Immature natural killer cell (primary cell): ENCODE data around the gene LRRC25. TPM values are rescaled to one million over a fixed set of nuclear protein-coding genes. Genes with fewer than 3 reads are reported as not detected.

Source experiments
- DNase-seq, 3 donors: peaks; one replicate each; pipeline ENCODE4 v3.0.0; 2022; ENCODE audit warnings: mixed read lengths in 1 of 3
- H3K27ac Mint-ChIP-seq, 6 donors: one replicate each; pipeline ENCODE4 v1.8.0; 2020; ENCODE audit warnings: mixed read lengths in 6 of 6, mild to moderate bottlenecking in 5 of 6, inconsistent platforms in 4 of 6, moderate library complexity in 3 of 6
- H3K27me3 Mint-ChIP-seq, 3 donors: one replicate each; pipeline ENCODE4 v1.8.0; 2020 to 2021; ENCODE audit warnings: low read depth in 3 of 3, mild to moderate bottlenecking in 3 of 3, mixed read lengths in 3 of 3, moderate library complexity in 3 of 3, inconsistent platforms in 1 of 3
- H3K36me3 Mint-ChIP-seq, 3 donors: one replicate each; pipeline ENCODE4 v1.8.0; 2020; ENCODE audit warnings: mixed read lengths in 3 of 3, inconsistent platforms in 2 of 3, mild to moderate bottlenecking in 2 of 3
- H3K4me1 Mint-ChIP-seq, 2 donors: one replicate each; pipeline ENCODE4 v1.8.0; 2020; ENCODE audit warnings: inconsistent platforms in 2 of 2, mild to moderate bottlenecking in 2 of 2, mixed read lengths in 2 of 2, moderate library complexity in 1 of 2
- H3K4me3 Mint-ChIP-seq, 5 donors: one replicate each; pipeline ENCODE4 v1.8.0; 2020; ENCODE audit warnings: mild to moderate bottlenecking in 5 of 5, mixed read lengths in 5 of 5, inconsistent platforms in 3 of 5, moderate library complexity in 3 of 5
- H3K9me3 Mint-ChIP-seq, 6 donors: one replicate each; pipeline ENCODE4 v1.8.0; 2020; ENCODE audit warnings: mild to moderate bottlenecking in 6 of 6, mixed read lengths in 6 of 6, inconsistent platforms in 4 of 6, moderate library complexity in 3 of 6
- polyA plus RNA-seq, 3 donors: library from polyadenylated mRNA; unstranded; fragments of 300-500 nt; fragmentation: Illumina TruSeq; gene quantifications; one replicate each; pipeline ENCODE4 v1.2.3, GENCODE V29; 2021

Gene LRRC25
- polyA plus RNA-seq = 10 to 100 TPM in 1 of 3 donors, 1 to 10 TPM in 2; 2.7 to 18.1 (median 7.7) TPM

- Mint-ChIP-seq H3K9me3 (no peaks in the 10 kb centered on the region), H3K36me3 (no peaks in the 10 kb centered on the region), H3K4me1 (peaks cover 5 to 13% of the 10 kb centered on the region in 2 donors), H3K4me3 (peak within 1 kb of the TSS; percentile 44 to 68 (median 64)), H3K27me3 (peaks cover 0 to 3% (median 0%) of the 10 kb centered on the region in 3 donors), H3K27ac (peak within 1 kb of the TSS in 1 of 6 donors; percentile 74)
- peak in 2 of 3 donors; percentile 29 to 33 for DNase-seq
Observed at GRCh38 chr19:18397242-18398202, at the start of gene LRRC25. Gene LRRC25, minus strand, starts transcription at chr19:18397622. Its CDS starts 659 bp downstream, at chr19:18396963.

- Mint-ChIP-seq H3K27ac (no peak overlapping the region), H3K4me3 (no peak overlapping the region), H3K4me1 (peaks cover 11% of the 10 kb centered on the region in 2 donors), H3K9me3 (peaks cover 0 to 6% (median 4%) of the 10 kb centered on the region in 6 donors), H3K27me3 (peaks cover 11 to 19% (median 15%) of the 10 kb centered on the region in 3 donors), H3K36me3 (peaks cover 9 to 14% (median 13%) of the 10 kb centered on the region in 3 donors)
- no peak for DNase-seq
Observed at GRCh38 chr19:18446811-18447359, 49.5 kb upstream of the LRRC25 start.

GRCh38 chr19:18446145-18446810, 48.9 kb upstream of the LRRC25 start:
- Mint-ChIP-seq H3K9me3 (peaks cover 0 to 6% (median 5%) of the 10 kb centered on the region in 6 donors), H3K27me3 (peaks cover 15 to 25% (median 21%) of the 10 kb centered on the region in 3 donors), H3K4me1 (peaks cover 17% of the 10 kb centered on the region in 2 donors), H3K36me3 (peaks cover 9 to 14% (median 13%) of the 10 kb centered on the region in 3 donors), H3K27ac (peak overlapping the region in 1 of 6 donors; percentile 23), H3K4me3 (no peak overlapping the region)
- no peak for DNase-seq

- DNase-seq = no peak
- Mint-ChIP-seq H3K4me3 (no peak overlapping the region), H3K27me3 (peaks cover 21 to 31% (median 21%) of the 10 kb centered on the region in 3 donors), H3K36me3 (peaks cover 9 to 14% (median 10%) of the 10 kb centered on the region in 3 donors), H3K4me1 (peaks cover 21 to 26% of the 10 kb centered on the region in 2 donors), H3K9me3 (peaks cover 0 to 6% (median 5%) of the 10 kb centered on the region in 6 donors), H3K27ac (no peak overlapping the region)
Observed at GRCh38 chr19:18445262-18445948, 48.0 kb upstream of the LRRC25 start.

GRCh38 chr19:18444513-18444912, 47.1 kb upstream of the LRRC25 start:
- Mint-ChIP-seq H3K36me3 (peaks cover 9 to 14% (median 10%) of the 10 kb centered on the region in 3 donors), H3K9me3 (peaks cover 0 to 6% (median 5%) of the 10 kb centered on the region in 6 donors), H3K27ac (no peak overlapping the region), H3K27me3 (peaks cover 21 to 34% (median 26%) of the 10 kb centered on the region in 3 donors), H3K4me3 (no peak overlapping the region), H3K4me1 (peaks cover 23 to 29% of the 10 kb centered on the region in 2 donors)
- no peak for DNase-seq

- Mint-ChIP-seq H3K4me1 (peaks cover 26 to 29% of the 10 kb centered on the region in 2 donors), H3K27ac (no peak overlapping the region), H3K4me3 (no peak overlapping the region), H3K27me3 (peaks cover 21 to 34% (median 26%) of the 10 kb centered on the region in 3 donors), H3K9me3 (peaks cover 0 to 6% (median 5%) of the 10 kb centered on the region in 6 donors), H3K36me3 (peaks cover 9 to 14% (median 10%) of the 10 kb centered on the region in 3 donors)
- DNase-seq = no peak
Observed at GRCh38 chr19:18443831-18444230, 46.4 kb upstream of the LRRC25 start.

GRCh38 chr19:18443406-18443805, 46.0 kb upstream of the LRRC25 start:
- H3K36me3 Mint-ChIP-seq = peaks cover 7 to 13% (median 8%) of the 10 kb centered on the region in 3 donors
- H3K27me3 Mint-ChIP-seq = peaks cover 20 to 34% (median 26%) of the 10 kb centered on the region in 3 donors
- peaks cover 0 to 6% (median 5%) of the 10 kb centered on the region in 6 donors for H3K9me3 Mint-ChIP-seq
- H3K4me3 Mint-ChIP-seq = no peak overlapping the region
- H3K4me1 Mint-ChIP-seq = peaks cover 26 to 29% of the 10 kb centered on the region in 2 donors
- H3K27ac Mint-ChIP-seq = peak overlapping the region in 1 of 6 donors; percentile 62
- DNase-seq = no peak

- peaks cover 26 to 29% of the 10 kb centered on the region in 2 donors for H3K4me1 Mint-ChIP-seq
- H3K4me3 Mint-ChIP-seq = peak overlapping the region in 2 of 5 donors; percentile 26 to 78
- peaks cover 4 to 10% (median 4%) of the 10 kb centered on the region in 3 donors for H3K36me3 Mint-ChIP-seq
- H3K27me3 Mint-ChIP-seq = peaks cover 20 to 34% (median 26%) of the 10 kb centered on the region in 3 donors
- H3K9me3 Mint-ChIP-seq = peaks cover 0 to 6% (median 5%) of the 10 kb centered on the region in 6 donors
- H3K27ac Mint-ChIP-seq = peak overlapping the region; percentile 90 to 98 (median 94)
- no peak for DNase-seq
Observed at GRCh38 chr19:18442941-18443340, 45.5 kb upstream of the LRRC25 start.

GRCh38 chr19:18441804-18442788, 44.7 kb upstream of the LRRC25 start:
- Mint-ChIP-seq H3K4me3 (peak overlapping the region in 4 of 5 donors; percentile 26 to 78 (median 66)), H3K36me3 (peaks cover 4 to 7% (median 4%) of the 10 kb centered on the region in 3 donors), H3K27ac (peak overlapping the region; percentile 90 to 98 (median 94)), H3K27me3 (peaks cover 21 to 33% (median 27%) of the 10 kb centered on the region in 3 donors), H3K9me3 (peaks cover 0 to 6% (median 5%) of the 10 kb centered on the region in 6 donors), H3K4me1 (peaks cover 27 to 29% of the 10 kb centered on the region in 2 donors)
- DNase-seq = peak; percentile 62 to 72 (median 70)

GRCh38 chr19:18440936-18441803, 43.7 kb upstream of the LRRC25 start:
- H3K4me1 Mint-ChIP-seq = peaks cover 33 to 34% of the 10 kb centered on the region in 2 donors
- H3K27ac Mint-ChIP-seq = peak overlapping the region; percentile 75 to 98 (median 88)
- peak overlapping the region in 1 of 5 donors; percentile 31 for H3K4me3 Mint-ChIP-seq
- DNase-seq = no peak
- peaks cover 0 to 6% (median 5%) of the 10 kb centered on the region in 6 donors for H3K9me3 Mint-ChIP-seq
- peaks cover 17 to 33% (median 27%) of the 10 kb centered on the region in 3 donors for H3K27me3 Mint-ChIP-seq
- peaks cover 4 to 7% (median 4%) of the 10 kb centered on the region in 3 donors for H3K36me3 Mint-ChIP-seq

- peaks cover 0 to 6% (median 5%) of the 10 kb centered on the region in 6 donors for H3K9me3 Mint-ChIP-seq
- H3K4me1 Mint-ChIP-seq = peaks cover 36 to 39% of the 10 kb centered on the region in 2 donors
- no peak for DNase-seq
- H3K27me3 Mint-ChIP-seq = peaks cover 17 to 35% (median 27%) of the 10 kb centered on the region in 3 donors
- H3K27ac Mint-ChIP-seq = peak overlapping the region in 4 of 6 donors; percentile 68 to 98 (median 76)
- no peak overlapping the region for H3K4me3 Mint-ChIP-seq
- H3K36me3 Mint-ChIP-seq = peaks cover 4 to 7% (median 4%) of the 10 kb centered on the region in 3 donors
Observed at GRCh38 chr19:18440415-18440877, 43.0 kb upstream of the LRRC25 start.
